ENCODE results near the gene ACY1. TPM values are rescaled to one million over a fixed set of nuclear protein-coding genes. Genes with fewer than 3 reads are reported as not detected.
A peak's percentile ranks its signal among the peaks of the same experiment; 100 is the strongest.
"Not testable (repeated sequence)": the region's sequence is repeated elsewhere in the genome, so short reads cannot be mapped to it uniquely, and the experiment has no call there.

Gene ACY1
- total RNA-seq, 1 donor from 2014 or later = 24.5 TPM

- peaks cover 4% of the 10 kb centered on the region for H3K36me3 Mint-ChIP-seq (ENCODE audit: low read depth)
- peak overlapping the region; percentile 61 for H3K27ac Mint-ChIP-seq (ENCODE audit: unreplicated experiment)
- no peak overlapping the region for H3K4me3 Mint-ChIP-seq (ENCODE audit: unreplicated experiment)
- no peaks in the 10 kb centered on the region for H3K27me3 Mint-ChIP-seq (ENCODE audit: low read depth)
- no peak for DNase-seq (ENCODE audit: low spot score)
- no peak for TF ChIP-seq CTCF (IDR thresholded peaks at IDR 0.05)
- H3K9me3 Mint-ChIP-seq (ENCODE audit: low read depth) = no peaks in the 10 kb centered on the region
- H3K4me1 Mint-ChIP-seq (ENCODE audit: low read depth) = peaks cover 21% of the 10 kb centered on the region
These were observed 5.2 kb downstream of the ACY1 start for GRCh38 chr3:51988286-51989146.

- H3K9me3 Mint-ChIP-seq (ENCODE audit: low read depth); H3K27me3 Mint-ChIP-seq (ENCODE audit: low read depth); H3K27ac Mint-ChIP-seq (ENCODE audit: unreplicated experiment); DNase-seq (ENCODE audit: low spot score); H3K4me3 Mint-ChIP-seq (ENCODE audit: unreplicated experiment): not testable (repeated sequence)
- Mint-ChIP-seq H3K36me3 (ENCODE audit: low read depth) (peaks cover 11% of the 10 kb centered on the region), H3K4me1 (ENCODE audit: low read depth) (peaks cover 26% of the 10 kb centered on the region)
These were observed 7.2 kb downstream of the ACY1 start for GRCh38 chr3:51990501-51990971.

DNA sequence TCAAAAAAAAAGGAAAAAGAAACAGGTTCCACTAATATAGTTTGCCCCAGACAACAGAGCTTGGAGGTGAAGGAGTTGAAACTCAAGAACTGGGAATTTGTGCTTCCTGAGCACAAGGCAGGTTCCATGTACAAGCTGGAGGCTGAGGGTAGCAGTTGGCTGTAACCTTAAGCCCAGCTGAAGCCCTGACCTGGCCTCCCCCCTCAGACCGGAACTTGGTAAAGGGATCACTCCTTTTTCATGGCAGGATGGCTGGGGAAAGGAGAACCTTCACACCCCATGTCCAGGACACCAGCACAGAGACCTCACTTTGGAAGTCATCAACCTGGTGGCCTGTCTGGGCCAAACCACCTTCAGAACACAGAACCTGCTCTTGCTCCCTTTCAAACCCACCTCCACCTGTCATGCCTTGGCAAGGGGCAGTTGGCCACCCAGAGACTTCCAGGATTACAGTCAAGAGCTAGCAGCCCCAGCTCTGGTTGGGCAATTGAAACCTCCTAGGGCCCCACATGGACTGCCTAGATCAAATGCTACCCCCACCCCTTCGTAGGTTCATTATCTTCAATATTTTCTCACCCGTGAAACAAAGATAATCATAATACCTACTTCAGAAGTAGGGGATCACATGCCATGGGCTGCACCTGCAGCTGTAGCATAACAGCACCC is 8.8 kb downstream of the ACY1 start:
- H3K27me3 Mint-ChIP-seq (ENCODE audit: low read depth) = no peaks in the 10 kb centered on the region
- H3K4me1 Mint-ChIP-seq (ENCODE audit: low read depth) = peaks cover 30% of the 10 kb centered on the region
- H3K4me3 Mint-ChIP-seq (ENCODE audit: unreplicated experiment) = no peak overlapping the region
- H3K9me3 Mint-ChIP-seq (ENCODE audit: low read depth) = no peaks in the 10 kb centered on the region
- H3K36me3 Mint-ChIP-seq (ENCODE audit: low read depth) = peaks cover 12% of the 10 kb centered on the region
- no peak overlapping the region for H3K27ac Mint-ChIP-seq (ENCODE audit: unreplicated experiment)
- no peak for DNase-seq (ENCODE audit: low spot score)
- TF ChIP-seq CTCF (IDR thresholded peaks at IDR 0.05) = no peak

DNA sequence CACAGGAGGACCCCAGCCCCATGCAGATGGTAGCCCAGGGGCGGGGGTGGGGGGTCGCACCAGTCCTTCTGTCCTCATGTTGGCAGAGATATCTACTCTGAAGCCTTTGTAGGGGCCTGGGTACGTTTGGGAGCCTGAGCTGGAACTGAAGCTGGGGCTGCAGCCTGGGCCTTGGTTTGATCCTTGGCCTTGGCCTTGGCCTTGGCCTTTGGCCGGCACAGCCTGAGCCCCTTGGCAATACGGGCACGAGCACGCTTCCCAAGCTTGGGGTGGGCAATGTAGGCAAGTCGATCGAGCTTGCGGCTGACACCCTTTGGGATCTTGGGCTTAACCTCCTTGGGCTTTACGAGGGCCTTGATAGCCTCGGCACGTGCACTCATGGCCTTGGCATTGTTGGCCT is 10.3 kb downstream of the ACY1 start:
- H3K27me3 Mint-ChIP-seq (ENCODE audit: low read depth); H3K27ac Mint-ChIP-seq (ENCODE audit: unreplicated experiment); H3K9me3 Mint-ChIP-seq (ENCODE audit: low read depth); DNase-seq (ENCODE audit: low spot score): not testable (repeated sequence)
- Mint-ChIP-seq H3K4me1 (ENCODE audit: low read depth) (peaks cover 36% of the 10 kb centered on the region), H3K4me3 (ENCODE audit: unreplicated experiment) (peak overlapping the region; percentile 100), H3K36me3 (ENCODE audit: low read depth) (peaks cover 12% of the 10 kb centered on the region)

DNA sequence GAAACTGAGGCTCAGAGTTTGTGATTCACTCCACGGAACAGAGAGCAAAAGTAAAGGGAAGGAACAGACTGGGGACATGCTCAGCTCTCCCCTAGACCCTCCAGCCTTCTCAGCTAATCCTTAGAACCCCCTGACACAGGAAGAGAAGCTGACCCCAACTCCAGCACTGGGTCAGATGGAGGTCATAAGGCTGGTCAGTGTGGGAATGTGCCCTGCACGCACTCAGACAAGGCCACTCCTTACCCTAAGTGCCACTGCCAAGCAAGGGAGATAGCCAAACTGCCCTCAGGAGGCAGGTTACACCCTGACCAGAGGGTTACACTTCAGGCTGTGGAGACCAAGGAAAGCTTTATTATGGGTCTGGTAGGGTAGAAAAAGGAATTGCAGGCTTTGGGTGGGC is 11.2 kb downstream of the ACY1 start:
- no peaks in the 10 kb centered on the region for H3K9me3 Mint-ChIP-seq (ENCODE audit: low read depth)
- H3K4me1 Mint-ChIP-seq (ENCODE audit: low read depth) = peaks cover 36% of the 10 kb centered on the region

More for the DNA sequence above, 11.2 kb downstream of the ACY1 start:
- DNase-seq (ENCODE audit: low spot score) = no peak
- TF ChIP-seq CTCF (IDR thresholded peaks at IDR 0.05) = no peak
- Mint-ChIP-seq H3K36me3 (ENCODE audit: low read depth) (peaks cover 12% of the 10 kb centered on the region), H3K27me3 (ENCODE audit: low read depth) (peaks cover 2% of the 10 kb centered on the region), H3K4me3 (ENCODE audit: unreplicated experiment) (peak overlapping the region; percentile 100), H3K27ac (ENCODE audit: unreplicated experiment) (peak overlapping the region; percentile 100)
